SK-N-MC (cell line): ENCODE data around the gene VWA3A.
A peak's percentile ranks its signal among the peaks of the same experiment; 100 is the strongest.
"Not testable (repeated sequence)": the region's sequence is repeated elsewhere in the genome, so short reads cannot be mapped to it uniquely, and the experiment has no call there.

Source experiments
- DNase-seq: peaks from one replicate; pipeline ENCODE4 v3.0.0-alpha.2; 2011; ENCODE audit warnings: low read depth, low spot score
- H3K27ac ChIP-seq: fragments of 200-600 bp; sonication (generic); 2 replicates; pipeline ENCODE4 v1.5.1; 2016; ENCODE audit warnings: mixed run types
- H3K36me3 ChIP-seq: fragments of 200-600 bp; sonication (generic); 2 replicates; pipeline ENCODE4 v1.6.1; 2017; ENCODE audit warnings: antibody characterized with exemption, low read length, mixed read lengths; ENCODE audit not compliant: insufficient read depth
- H3K4me3 ChIP-seq: fragments of 200-600 bp; sonication (generic); 2 replicates; pipeline ENCODE4 v1.5.1; 2016
- H3K9ac ChIP-seq: fragments of 200-600 bp; sonication (generic); 2 replicates; pipeline ENCODE4 v1.8.0; 2017; ENCODE audit warnings: mixed run types, mixed read lengths; ENCODE audit not compliant: insufficient read length
- H3K9me3 ChIP-seq: fragments of 200-600 bp; sonication (generic); 2 replicates; pipeline ENCODE4 v1.6.1; 2017; ENCODE audit warnings: low read depth, mild to moderate bottlenecking, antibody characterized with exemption, low read length, moderate library complexity, mixed read lengths
- EZH2 ChIP-seq: fragments of 200-600 bp; sonication (generic); IDR thresholded peaks from one replicate; pipeline ENCODE4 v1.6.1; 2017; ENCODE audit warnings: antibody characterized with exemption
- FOXP2 ChIP-seq: optimal IDR thresholded peaks from 2 replicates; pipeline ENCODE3; 2011; ENCODE audit warnings: mild to moderate bottlenecking, moderate library complexity; ENCODE audit not compliant: insufficient read depth; ENCODE audit errors: extremely low read length, control extremely low read depth
- POLR2AphosphoS5 ChIP-seq: IDR thresholded peaks from 2 replicates; pipeline ENCODE4 v1.6.1; 2012; ENCODE audit warnings: mild to moderate bottlenecking, low read depth, low read length, borderline replicate concordance

Gene VWA3A

DNA sequence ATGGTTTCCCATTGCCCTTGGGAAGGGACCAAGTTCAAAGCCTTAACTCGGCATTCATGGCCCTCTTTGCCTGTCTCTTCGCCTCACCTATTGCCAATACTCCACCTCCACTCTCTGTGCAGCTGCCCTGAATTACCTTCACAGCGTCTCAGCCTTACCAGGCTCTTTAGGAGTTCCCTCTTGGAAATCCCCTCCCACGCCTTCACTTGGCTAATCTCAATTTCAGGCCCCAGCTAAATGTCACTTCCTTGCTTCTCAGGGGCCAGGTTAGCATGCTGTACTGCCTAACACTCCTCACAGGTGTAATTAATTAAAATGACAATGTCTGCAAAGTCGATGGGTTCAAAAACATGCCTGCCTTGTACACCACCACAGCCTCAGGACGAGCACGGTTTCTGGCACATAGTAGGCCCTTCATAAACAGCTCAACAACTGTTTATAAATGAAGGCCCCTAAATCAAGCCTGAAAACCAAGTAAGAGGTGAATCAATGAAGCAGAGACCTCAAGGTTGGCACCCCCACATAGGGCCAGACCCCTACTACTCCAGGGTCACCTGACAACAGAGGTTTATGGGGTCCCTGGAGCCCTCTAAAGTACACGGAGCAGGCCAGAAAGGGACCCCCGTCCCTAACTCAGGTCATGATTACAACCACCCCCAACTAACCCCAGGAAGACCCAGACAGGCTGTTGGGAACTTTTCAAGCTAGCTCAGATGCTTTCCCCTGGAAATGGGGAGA is 102.5 kb downstream of the VWA3A start:
- Histone ChIP-seq H3K27ac (peak overlapping the region; percentile 35; the same call in 1 of the 2 replicates), H3K36me3 (no peaks in the 10 kb centered on the region), H3K9ac (no peak overlapping the region), H3K9me3 (no peaks in the 10 kb centered on the region), H3K4me3 (peak overlapping the region; percentile 84)
- no peak for DNase-seq
- no peak for TF ChIP-seq POLR2AphosphoS5
- TF ChIP-seq EZH2, result no peak
- no peak for TF ChIP-seq FOXP2

DNA sequence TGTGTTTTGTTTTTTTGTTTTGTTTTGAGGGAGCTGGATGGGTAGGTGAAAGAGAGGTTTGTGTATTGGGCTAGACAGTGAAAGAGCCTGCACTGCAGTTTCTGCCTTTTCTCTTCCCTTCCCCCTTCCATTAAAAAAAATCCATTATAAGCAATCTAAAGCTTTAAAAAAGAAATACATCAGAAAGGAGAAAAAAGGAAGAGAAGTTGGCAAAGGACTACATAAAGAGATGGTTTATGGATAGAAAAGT is 103.0 kb downstream of the VWA3A start:
- Histone ChIP-seq H3K27ac (peak overlapping the region; percentile 35; the same call in 1 of the 2 replicates), H3K9ac (no peak overlapping the region), H3K9me3 (no peaks in the 10 kb centered on the region), H3K4me3 (peak overlapping the region; percentile 84), H3K36me3 (no peaks in the 10 kb centered on the region)
- DNase-seq, result no peak
- no peak for TF ChIP-seq FOXP2
- no peak for TF ChIP-seq POLR2AphosphoS5
- TF ChIP-seq EZH2, result no peak

DNA sequence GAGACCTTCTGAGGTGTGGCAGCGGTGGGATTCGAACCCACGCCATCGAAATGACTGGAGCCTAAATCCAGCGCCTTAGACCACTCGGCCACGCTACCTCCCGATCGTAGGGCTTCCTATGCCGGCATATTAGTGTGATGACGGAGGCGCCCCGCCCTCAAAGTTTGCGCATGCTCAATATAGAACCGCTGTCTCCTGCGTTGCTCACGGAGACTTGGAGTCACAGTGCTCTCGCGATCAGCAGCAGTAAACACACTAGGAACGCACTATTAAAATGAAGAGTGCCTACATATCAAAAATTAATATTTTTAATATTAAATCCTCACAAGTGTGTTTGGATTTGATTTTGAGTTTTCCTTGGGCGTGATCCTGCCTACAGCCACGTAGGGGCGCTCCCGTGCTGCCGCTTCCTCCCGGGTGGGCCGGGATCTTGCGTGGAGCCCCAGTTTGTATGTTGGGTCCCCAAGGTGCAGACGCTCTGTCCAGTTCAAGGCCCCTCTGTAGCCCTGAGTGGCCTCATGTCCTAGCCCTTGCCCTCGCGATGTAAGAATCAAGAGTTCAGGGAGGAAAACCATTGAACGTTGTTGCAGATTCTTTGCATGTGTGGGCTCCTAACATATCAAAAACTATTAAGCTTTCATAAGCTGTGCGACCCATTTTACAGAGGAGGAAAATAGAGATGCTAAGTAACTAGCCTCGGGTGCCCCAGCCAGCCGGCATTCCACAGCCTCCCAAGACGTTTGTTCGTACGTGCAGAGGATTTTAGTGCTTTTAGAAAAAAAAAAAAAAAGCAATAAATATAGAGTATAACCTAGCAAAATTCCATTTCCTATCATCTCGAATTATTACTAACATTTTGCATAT is 103.6 kb downstream of the VWA3A start:
- Histone ChIP-seq H3K27ac (no peak overlapping the region; the same call in 1 of the 2 replicates), H3K9me3 (no peaks in the 10 kb centered on the region), H3K9ac (peak overlapping the region; percentile 77), H3K4me3 (peak overlapping the region; percentile 84), H3K36me3 (no peaks in the 10 kb centered on the region)
- TF ChIP-seq POLR2AphosphoS5, result peak; percentile 57
- TF ChIP-seq FOXP2, result no peak
- DNase-seq, result peak; percentile 83

DNA sequence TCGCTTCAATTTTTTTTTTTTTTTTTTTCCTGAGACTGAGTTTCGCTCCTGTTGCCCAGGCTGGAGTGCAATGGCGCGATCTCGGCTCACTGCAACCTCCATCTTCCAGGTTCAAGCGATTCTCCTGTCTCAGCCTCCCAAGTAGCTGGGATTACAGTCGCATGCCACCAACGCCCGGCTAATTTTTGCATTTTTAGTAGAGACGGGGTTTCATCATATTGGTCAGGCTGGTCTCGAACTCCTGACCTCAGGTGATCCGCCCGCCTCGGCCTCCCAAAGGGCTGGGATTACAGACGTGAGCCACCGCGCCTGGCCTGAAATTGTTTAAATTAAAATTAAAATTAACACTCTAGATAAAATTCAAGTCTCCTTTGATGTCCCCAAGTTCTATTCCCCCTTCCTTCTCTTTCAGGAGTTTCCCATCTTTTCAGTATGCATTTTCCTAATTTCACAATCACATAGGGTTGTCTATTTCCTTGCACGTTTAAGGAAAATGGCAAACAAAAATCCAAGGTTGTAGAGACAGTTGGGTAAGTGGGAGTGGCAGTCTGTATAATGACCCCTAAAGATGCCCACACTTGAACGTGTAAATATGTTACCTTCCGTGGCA is 104.3 kb downstream of the VWA3A start:
- H3K4me3 ChIP-seq, result peak overlapping the region; percentile 84
- H3K9me3 ChIP-seq, H3K36me3 ChIP-seq, H3K27ac ChIP-seq, H3K9ac ChIP-seq, DNase-seq: not testable (repeated sequence)

DNA sequence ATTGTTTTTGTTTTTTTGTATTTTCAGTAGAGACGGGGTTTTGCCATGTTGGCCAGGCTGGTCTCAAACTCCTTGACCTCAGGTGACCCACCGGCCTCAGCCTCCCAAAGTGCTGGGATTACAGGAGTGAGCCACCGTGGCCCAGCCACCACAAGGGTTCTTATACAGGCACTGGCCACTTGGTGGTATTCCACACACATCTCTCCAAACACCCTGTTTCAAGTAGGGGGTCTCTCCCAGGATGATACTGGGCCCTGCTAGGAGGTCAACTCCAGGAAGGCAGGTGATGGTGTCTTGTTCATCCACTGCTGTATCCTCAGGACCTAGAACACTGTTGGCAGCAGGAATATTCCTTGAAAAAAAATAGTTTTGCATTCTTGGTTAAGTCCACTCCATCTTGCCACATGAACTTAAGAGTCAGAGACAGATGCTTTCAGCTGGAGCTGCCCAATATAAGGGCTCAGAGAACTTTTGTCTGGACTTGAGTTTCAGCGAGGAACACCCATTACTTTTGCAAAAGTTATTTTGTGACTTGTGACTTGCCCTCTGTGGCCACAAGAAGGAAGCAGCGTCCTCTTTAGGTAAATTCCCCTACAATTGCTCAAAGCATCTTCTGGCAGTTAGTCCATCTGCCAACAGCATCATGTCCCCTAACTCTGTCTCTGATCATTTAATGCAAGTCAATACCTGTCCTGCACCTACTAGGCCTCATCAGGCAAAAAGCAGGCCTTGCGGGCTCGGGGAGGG is 106.4 kb downstream of the VWA3A start:
- TF ChIP-seq FOXP2 (no peak), EZH2 (no peak), POLR2AphosphoS5 (no peak)

DNA sequence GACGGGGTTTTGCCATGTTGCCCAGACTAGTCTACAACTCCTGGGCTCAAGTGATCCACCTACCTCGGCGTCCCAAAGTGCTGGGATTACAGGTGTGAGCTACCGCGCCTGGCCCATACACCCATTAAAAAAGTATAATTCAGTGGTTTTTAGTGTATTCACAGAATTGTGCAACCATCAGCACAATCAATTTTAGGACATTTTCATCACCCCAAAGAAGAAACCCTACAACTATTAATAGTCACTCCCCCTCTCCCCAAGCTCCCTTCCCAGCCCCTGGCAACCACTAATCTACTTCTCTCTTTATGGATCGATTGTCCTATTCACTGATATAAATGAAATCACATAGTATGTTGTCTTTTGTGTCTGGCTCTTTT is 109.9 kb downstream of the VWA3A start:
- Histone ChIP-seq H3K36me3 (no peaks in the 10 kb centered on the region), H3K27ac (no peak overlapping the region), H3K4me3 (no peak overlapping the region), H3K9me3 (no peaks in the 10 kb centered on the region), H3K9ac (no peak overlapping the region)
- TF ChIP-seq POLR2AphosphoS5 (no peak), FOXP2 (no peak), EZH2 (no peak)
- DNase-seq, result no peak

More for the DNA sequence above, 106.4 kb downstream of the VWA3A start:
- H3K9me3 ChIP-seq, result no peaks in the 10 kb centered on the region
- no peak overlapping the region for H3K27ac ChIP-seq
- DNase-seq, result no peak
- no peak overlapping the region for H3K9ac ChIP-seq
- no peak overlapping the region for H3K4me3 ChIP-seq
- no peaks in the 10 kb centered on the region for H3K36me3 ChIP-seq

DNA sequence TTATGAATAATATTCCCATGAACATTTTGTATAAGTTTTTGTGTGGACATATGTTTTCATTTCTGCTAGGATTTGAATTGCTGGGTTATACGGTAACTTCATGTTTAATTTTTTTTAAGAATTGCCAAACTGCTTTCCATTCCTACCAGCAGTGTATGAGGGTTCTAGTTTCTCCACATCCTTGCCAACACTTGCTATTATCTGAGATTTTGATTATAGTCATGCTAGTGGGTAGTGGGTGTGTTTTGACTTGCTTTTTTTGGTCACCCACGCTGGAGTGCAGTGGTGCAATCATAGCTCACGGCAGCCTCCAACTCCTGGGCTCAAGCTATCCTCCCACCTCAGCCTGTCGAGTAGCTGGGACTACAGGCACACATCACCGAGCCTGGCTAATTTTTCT is 110.8 kb downstream of the VWA3A start:
- no peaks in the 10 kb centered on the region for H3K36me3 ChIP-seq
- TF ChIP-seq POLR2AphosphoS5 (no peak), FOXP2 (no peak), EZH2 (no peak)
- H3K27ac ChIP-seq, result no peak overlapping the region
- no peaks in the 10 kb centered on the region for H3K9me3 ChIP-seq
- H3K4me3 ChIP-seq, result no peak overlapping the region
- no peak for DNase-seq
- no peak overlapping the region for H3K9ac ChIP-seq

DNA sequence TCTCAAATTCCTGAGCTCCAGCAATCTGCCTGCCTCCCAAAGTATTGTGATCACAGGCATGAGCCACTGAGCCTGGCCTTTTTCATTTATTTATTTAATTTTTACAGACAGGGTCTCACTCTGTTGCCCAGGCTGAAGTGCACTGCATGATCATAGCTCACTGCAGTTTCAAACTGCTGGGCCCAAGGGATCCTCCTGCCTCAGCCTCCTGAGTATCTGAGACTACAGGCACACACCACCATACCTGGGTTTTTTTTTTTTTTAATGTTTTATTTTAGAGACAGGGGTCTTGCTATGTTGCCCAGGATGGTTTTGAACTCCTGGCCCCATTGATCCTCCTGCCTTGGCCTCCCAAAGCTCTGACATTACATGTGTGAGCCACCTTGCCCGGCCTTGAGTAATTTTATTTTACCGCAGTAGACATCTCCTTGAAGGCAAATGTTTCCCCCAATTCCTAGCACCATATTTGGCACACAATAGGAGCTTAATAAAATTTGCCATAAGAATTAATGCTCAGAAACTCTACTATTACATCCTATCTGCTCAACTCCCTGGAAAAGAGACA is 111.8 kb downstream of the VWA3A start:
- Histone ChIP-seq H3K9ac (no peak overlapping the region), H3K27ac (no peak overlapping the region), H3K9me3 (no peaks in the 10 kb centered on the region), H3K36me3 (no peaks in the 10 kb centered on the region), H3K4me3 (no peak overlapping the region)
- no peak for TF ChIP-seq FOXP2
- TF ChIP-seq EZH2, result no peak
- TF ChIP-seq POLR2AphosphoS5, result no peak
- DNase-seq, result no peak
